ELF-1 (cell line): ENCODE measurements around the gene POLRMT.
"Not testable (repeated sequence)": the region's sequence is repeated elsewhere in the genome, so short reads cannot be mapped to it uniquely, and the experiment has no call there.

Experiments used
- DNase-seq: peaks from one replicate; pipeline ENCODE4 v3.0.0-alpha.2; 2016; ENCODE audit warnings: low read depth, low spot score

Gene POLRMT

GRCh38 chr19:647566-648284 is 14.4 kb upstream of the POLRMT start:
- no peak for DNase-seq

GRCh38 chr19:646779-647565 is 13.6 kb upstream of the POLRMT start:
- DNase-seq: no peak

GRCh38 chr19:645912-646778 is 12.8 kb upstream of the POLRMT start:
- DNase-seq: no peak

GRCh38 chr19:644789-645188 is 11.5 kb upstream of the POLRMT start:
- no peak for DNase-seq

GRCh38 chr19:644363-644762 is 11.0 kb upstream of the POLRMT start:
- no peak for DNase-seq

- no peak for DNase-seq
Measured at GRCh38 chr19:643736-644135, 10.4 kb upstream of the POLRMT start.

GRCh38 chr19:642767-643727 is 9.7 kb upstream of the POLRMT start:
- DNase-seq: no peak

- no peak for DNase-seq
Measured at GRCh38 chr19:641702-642101, 8.4 kb upstream of the POLRMT start.

GRCh38 chr19:640606-641189 is 7.4 kb upstream of the POLRMT start:
- no peak for DNase-seq

- no peak for DNase-seq
Measured at GRCh38 chr19:640161-640558, 6.8 kb upstream of the POLRMT start.

GRCh38 chr19:639253-640160 is 6.2 kb upstream of the POLRMT start, which contains the start of gene FGF22:
Gene FGF22 (plus strand): TSS chr19:639879. CDS start chr19:639926, 47 bp downstream.
- peak; percentile 63 for DNase-seq

GRCh38 chr19:638906-639252 is 5.5 kb upstream of the POLRMT start:
- DNase-seq: no peak

GRCh38 chr19:634975-635652 is 1.8 kb upstream of the POLRMT start:
- DNase-seq: no peak

- DNase-seq: no peak
Measured at GRCh38 chr19:633786-634639, 676 bp upstream of the POLRMT start.

GRCh38 chr19:632579-633067 is 714 bp downstream of the POLRMT start:
- peak; percentile 75 for DNase-seq

GRCh38 chr19:629961-630714 is 3.2 kb downstream of the POLRMT start:
- DNase-seq: no peak

GRCh38 chr19:629515-629914 is 3.8 kb downstream of the POLRMT start:
- not testable (repeated sequence) for DNase-seq
